Effector CD8-positive, alpha-beta T cell (primary cell): ENCODE measurements around the gene RABEP2.
"Not testable (repeated sequence)": the region's sequence is repeated elsewhere in the genome, so short reads cannot be mapped to it uniquely, and the experiment has no call there.

ENCODE experiments used
- DNase-seq: peaks from one replicate; lab custom pipeline; 2025; lab: John Stamatoyannopoulos, UW

Gene RABEP2

GRCh38 chr16:28879261-28879840 is 45.7 kb downstream of the RABEP2 start:
- DNase-seq = no peak

GRCh38 chr16:28878083-28878926 is 46.7 kb downstream of the RABEP2 start, which contains the start of gene ATP2A1:
Gene ATP2A1, plus strand, starts transcription at chr16:28878488. Its CDS starts 184 bp downstream, at chr16:28878672.
- no peak for DNase-seq

GRCh38 chr16:28877655-28878000 is 47.4 kb downstream of the RABEP2 start:
- no peak for DNase-seq

- DNase-seq = no peak
Measured at GRCh38 chr16:28876973-28877654, 47.9 kb downstream of the RABEP2 start.

- no peak for DNase-seq
Measured at GRCh38 chr16:28876019-28876659, 48.9 kb downstream of the RABEP2 start.

- DNase-seq = no peak
Measured at GRCh38 chr16:28875134-28876018, 49.7 kb downstream of the RABEP2 start.

GRCh38 chr16:28874406-28874805 is 50.6 kb downstream of the RABEP2 start:
- DNase-seq = no peak

- DNase-seq = peak; percentile 46
Measured at GRCh38 chr16:28873543-28874201, 51.4 kb downstream of the RABEP2 start.

- DNase-seq = no peak
Measured at GRCh38 chr16:28872952-28873351, 52.1 kb downstream of the RABEP2 start.

- DNase-seq = no peak
Measured at GRCh38 chr16:28869201-28869600, 55.8 kb downstream of the RABEP2 start.

GRCh38 chr16:28867646-28868045 is 57.4 kb downstream of the RABEP2 start:
- DNase-seq = not testable (repeated sequence)

GRCh38 chr16:28867241-28867640 is 57.8 kb downstream of the RABEP2 start:
- DNase-seq = no peak

GRCh38 chr16:28866454-28866804 is 58.6 kb downstream of the RABEP2 start:
- DNase-seq = no peak

- no peak for DNase-seq
Measured at GRCh38 chr16:28865722-28866453, 59.1 kb downstream of the RABEP2 start.

GRCh38 chr16:28865001-28865688 is 59.9 kb downstream of the RABEP2 start:
- no peak for DNase-seq

- DNase-seq = no peak
Measured at GRCh38 chr16:28863929-28864793, 60.9 kb downstream of the RABEP2 start.

GRCh38 chr16:28859326-28859725 is 65.7 kb downstream of the RABEP2 start:
- no peak for DNase-seq

- no peak for DNase-seq
Measured at GRCh38 chr16:28858421-28858820, 66.6 kb downstream of the RABEP2 start.
